ENCODE results near the gene ADGRE2.
"Not testable (repeated sequence)": the region's sequence is repeated elsewhere in the genome, so short reads cannot be mapped to it uniquely, and the experiment has no call there.

Gene ADGRE2

GRCh38 chr19:14778110-14778845 is at the start of gene ADGRE2:
ADGRE2 (minus strand) TSS chr19:14778560; CDS start chr19:14776756, 1,804 bp downstream.
- H3K9ac ChIP-seq (ENCODE audit: low read length); H3K27me3 ChIP-seq (ENCODE audit: control insufficient read depth in 1 of 2, insufficient read depth in 2 of 2, low read length in 2 of 2); H3K4me3 ChIP-seq (ENCODE audit: low read depth in 1 of 2, low read length in 2 of 2); H3K4me1 ChIP-seq (ENCODE audit: insufficient read depth, low read length); H3K9me3 ChIP-seq (ENCODE audit: low read length); H3K36me3 ChIP-seq (ENCODE audit: insufficient read depth, low read length); H3K27ac ChIP-seq (ENCODE audit: low read depth, low read length): not testable (repeated sequence)

- Histone ChIP-seq H3K27ac (ENCODE audit: low read depth, low read length) (no peak overlapping the region), H3K4me1 (ENCODE audit: insufficient read depth, low read length) (no peaks in the 10 kb centered on the region), H3K9me3 (ENCODE audit: low read length) (no peaks in the 10 kb centered on the region), H3K27me3 (ENCODE audit: control insufficient read depth in 1 of 2, insufficient read depth in 2 of 2, low read length in 2 of 2) (no peaks in the 10 kb centered on the region), H3K36me3 (ENCODE audit: insufficient read depth, low read length) (no peaks in the 10 kb centered on the region), H3K9ac (ENCODE audit: low read length) (no peak overlapping the region), H3K4me3 (ENCODE audit: low read depth in 1 of 2, low read length in 2 of 2) (no peak overlapping the region)
These were observed 47.6 kb upstream of the ADGRE2 start for GRCh38 chr19:14826006-14826405.

- Histone ChIP-seq H3K27me3 (ENCODE audit: control insufficient read depth in 1 of 2, insufficient read depth in 2 of 2, low read length in 2 of 2) (no peaks in the 10 kb centered on the region), H3K9ac (ENCODE audit: low read length) (no peak overlapping the region), H3K4me1 (ENCODE audit: insufficient read depth, low read length) (no peaks in the 10 kb centered on the region), H3K9me3 (ENCODE audit: low read length) (no peaks in the 10 kb centered on the region), H3K36me3 (ENCODE audit: insufficient read depth, low read length) (no peaks in the 10 kb centered on the region), H3K27ac (ENCODE audit: low read depth, low read length) (no peak overlapping the region), H3K4me3 (ENCODE audit: low read depth in 1 of 2, low read length in 2 of 2) (no peak overlapping the region)
These were observed 43.6 kb upstream of the ADGRE2 start for GRCh38 chr19:14821937-14822336.

GRCh38 chr19:14818588-14818987 is 40.2 kb upstream of the ADGRE2 start:
- Histone ChIP-seq H3K36me3 (ENCODE audit: insufficient read depth, low read length) (no peaks in the 10 kb centered on the region), H3K27me3 (ENCODE audit: control insufficient read depth in 1 of 2, insufficient read depth in 2 of 2, low read length in 2 of 2) (no peaks in the 10 kb centered on the region), H3K4me3 (ENCODE audit: low read depth in 1 of 2, low read length in 2 of 2) (no peak overlapping the region), H3K4me1 (ENCODE audit: insufficient read depth, low read length) (no peaks in the 10 kb centered on the region), H3K9me3 (ENCODE audit: low read length) (no peaks in the 10 kb centered on the region), H3K27ac (ENCODE audit: low read depth, low read length) (no peak overlapping the region), H3K9ac (ENCODE audit: low read length) (no peak overlapping the region)

- Histone ChIP-seq H3K27me3 (ENCODE audit: control insufficient read depth in 1 of 2, insufficient read depth in 2 of 2, low read length in 2 of 2) (no peaks in the 10 kb centered on the region), H3K4me1 (ENCODE audit: insufficient read depth, low read length) (no peaks in the 10 kb centered on the region), H3K36me3 (ENCODE audit: insufficient read depth, low read length) (no peaks in the 10 kb centered on the region), H3K4me3 (ENCODE audit: low read depth in 1 of 2, low read length in 2 of 2) (no peak overlapping the region), H3K9me3 (ENCODE audit: low read length) (no peaks in the 10 kb centered on the region), H3K9ac (ENCODE audit: low read length) (no peak overlapping the region), H3K27ac (ENCODE audit: low read depth, low read length) (no peak overlapping the region)
These were observed 38.7 kb upstream of the ADGRE2 start for GRCh38 chr19:14817052-14817451.

GRCh38 chr19:14814982-14815652 is 36.8 kb upstream of the ADGRE2 start:
- no peak overlapping the region for H3K4me3 ChIP-seq (ENCODE audit: low read depth in 1 of 2, low read length in 2 of 2)
- H3K9ac ChIP-seq (ENCODE audit: low read length) = no peak overlapping the region
- H3K4me1 ChIP-seq (ENCODE audit: insufficient read depth, low read length) = no peaks in the 10 kb centered on the region
- no peaks in the 10 kb centered on the region for H3K9me3 ChIP-seq (ENCODE audit: low read length)
- H3K27me3 ChIP-seq (ENCODE audit: control insufficient read depth in 1 of 2, insufficient read depth in 2 of 2, low read length in 2 of 2) = no peaks in the 10 kb centered on the region
- no peaks in the 10 kb centered on the region for H3K36me3 ChIP-seq (ENCODE audit: insufficient read depth, low read length)
- no peak overlapping the region for H3K27ac ChIP-seq (ENCODE audit: low read depth, low read length)

GRCh38 chr19:14809272-14810057 is 31.1 kb upstream of the ADGRE2 start:
- H3K9ac ChIP-seq (ENCODE audit: low read length) = no peak overlapping the region
- H3K36me3 ChIP-seq (ENCODE audit: insufficient read depth, low read length) = no peaks in the 10 kb centered on the region
- H3K27ac ChIP-seq (ENCODE audit: low read depth, low read length) = no peak overlapping the region
- no peaks in the 10 kb centered on the region for H3K27me3 ChIP-seq (ENCODE audit: control insufficient read depth in 1 of 2, insufficient read depth in 2 of 2, low read length in 2 of 2)
- no peaks in the 10 kb centered on the region for H3K4me1 ChIP-seq (ENCODE audit: insufficient read depth, low read length)
- no peak overlapping the region for H3K4me3 ChIP-seq (ENCODE audit: low read depth in 1 of 2, low read length in 2 of 2)
- H3K9me3 ChIP-seq (ENCODE audit: low read length) = no peaks in the 10 kb centered on the region

- Histone ChIP-seq H3K27ac (ENCODE audit: low read depth, low read length) (no peak overlapping the region), H3K4me3 (ENCODE audit: low read depth in 1 of 2, low read length in 2 of 2) (no peak overlapping the region), H3K36me3 (ENCODE audit: insufficient read depth, low read length) (no peaks in the 10 kb centered on the region), H3K9me3 (ENCODE audit: low read length) (no peaks in the 10 kb centered on the region), H3K4me1 (ENCODE audit: insufficient read depth, low read length) (no peaks in the 10 kb centered on the region), H3K27me3 (ENCODE audit: control insufficient read depth in 1 of 2, insufficient read depth in 2 of 2, low read length in 2 of 2) (no peaks in the 10 kb centered on the region), H3K9ac (ENCODE audit: low read length) (no peak overlapping the region)
These were observed 26.4 kb upstream of the ADGRE2 start for GRCh38 chr19:14804765-14805164.

GRCh38 chr19:14798760-14799159 is 20.4 kb upstream of the ADGRE2 start:
- Histone ChIP-seq H3K9ac (ENCODE audit: low read length) (no peak overlapping the region), H3K27ac (ENCODE audit: low read depth, low read length) (no peak overlapping the region), H3K9me3 (ENCODE audit: low read length) (no peaks in the 10 kb centered on the region), H3K4me1 (ENCODE audit: insufficient read depth, low read length) (no peaks in the 10 kb centered on the region), H3K36me3 (ENCODE audit: insufficient read depth, low read length) (no peaks in the 10 kb centered on the region), H3K27me3 (ENCODE audit: control insufficient read depth in 1 of 2, insufficient read depth in 2 of 2, low read length in 2 of 2) (no peaks in the 10 kb centered on the region), H3K4me3 (ENCODE audit: low read depth in 1 of 2, low read length in 2 of 2) (no peak overlapping the region)

GRCh38 chr19:14796021-14796420 is 17.7 kb upstream of the ADGRE2 start:
- Histone ChIP-seq H3K9ac (ENCODE audit: low read length) (no peak overlapping the region), H3K9me3 (ENCODE audit: low read length) (no peaks in the 10 kb centered on the region), H3K4me1 (ENCODE audit: insufficient read depth, low read length) (no peaks in the 10 kb centered on the region), H3K4me3 (ENCODE audit: low read depth in 1 of 2, low read length in 2 of 2) (no peak overlapping the region), H3K27ac (ENCODE audit: low read depth, low read length) (no peak overlapping the region), H3K27me3 (ENCODE audit: control insufficient read depth in 1 of 2, insufficient read depth in 2 of 2, low read length in 2 of 2) (no peaks in the 10 kb centered on the region), H3K36me3 (ENCODE audit: insufficient read depth, low read length) (no peaks in the 10 kb centered on the region)

- H3K9ac ChIP-seq (ENCODE audit: low read length) = no peak overlapping the region
- H3K4me3 ChIP-seq (ENCODE audit: low read depth in 1 of 2, low read length in 2 of 2) = no peak overlapping the region
- H3K4me1 ChIP-seq (ENCODE audit: insufficient read depth, low read length) = no peaks in the 10 kb centered on the region
- no peak overlapping the region for H3K27ac ChIP-seq (ENCODE audit: low read depth, low read length)
- no peaks in the 10 kb centered on the region for H3K9me3 ChIP-seq (ENCODE audit: low read length)
- H3K27me3 ChIP-seq (ENCODE audit: control insufficient read depth in 1 of 2, insufficient read depth in 2 of 2, low read length in 2 of 2) = no peaks in the 10 kb centered on the region
- H3K36me3 ChIP-seq (ENCODE audit: insufficient read depth, low read length) = no peaks in the 10 kb centered on the region
These were observed 16.8 kb upstream of the ADGRE2 start for GRCh38 chr19:14795078-14795721.
